GM20431 (cell line): Measurements from ENCODE around the gene RIPOR2.

Source experiments
- in situ Hi-C: fragments of 300-500 bp; cut with MseI, MboI; formaldehyde crosslinking; loops from one replicate; pipeline ENCODE4 v1.15.0; 2020; ENCODE audit warnings: low sequenced_read_pairs; ENCODE audit not compliant: unreplicated experiment

RIPOR2 gene

DNA sequence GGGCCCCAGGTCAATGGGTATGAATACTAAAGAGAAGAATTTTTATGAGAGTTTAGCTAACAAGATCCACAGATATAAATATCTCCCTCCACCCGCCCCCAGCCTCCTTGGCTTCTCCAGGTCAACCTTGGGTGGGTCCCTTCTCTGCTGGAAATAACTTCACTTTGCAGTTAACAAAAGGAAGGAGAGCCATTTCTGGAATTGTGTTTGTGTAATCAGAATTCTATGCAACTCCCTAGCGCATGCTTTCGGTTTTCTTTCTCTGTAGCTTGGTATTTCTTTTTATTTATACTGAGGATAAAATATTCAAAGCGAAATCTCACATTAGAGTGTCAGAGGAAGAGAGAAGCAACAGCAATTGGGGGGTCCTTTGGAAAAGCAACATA is 27.1 kb downstream of the RIPOR2 start:
- in situ Hi-C loops, result no loop called here

GRCh38 chr6:24907919-24908649 is 27.7 kb downstream of the RIPOR2 start:
- in situ Hi-C loops, result no loop called here

DNA sequence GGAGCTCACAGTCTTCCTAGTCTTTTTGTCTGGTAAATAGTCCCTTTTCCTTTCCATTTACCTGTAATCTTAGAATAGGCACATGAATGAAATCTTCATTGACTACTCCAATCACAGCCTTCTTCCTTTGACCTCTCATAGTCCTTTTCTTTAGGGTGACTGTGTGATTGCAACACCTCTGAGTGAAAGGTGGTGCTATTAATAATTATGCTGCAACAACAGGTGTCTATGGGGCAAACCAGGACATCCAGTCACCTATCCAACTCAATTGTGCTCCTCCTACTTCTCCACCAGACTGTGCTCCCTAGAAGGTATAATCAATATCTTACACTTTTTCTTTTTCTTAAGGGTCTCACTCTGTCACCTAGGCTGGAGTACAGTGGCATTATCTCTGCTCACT is 29.4 kb downstream of the RIPOR2 start:
- in situ Hi-C loops, result no loop called here

GRCh38 chr6:24905483-24905882 is 30.3 kb downstream of the RIPOR2 start:
- in situ Hi-C loops, result no loop called here

- in situ Hi-C loops, result no loop called here
Measured at GRCh38 chr6:24903681-24904080, 32.1 kb downstream of the RIPOR2 start.

DNA sequence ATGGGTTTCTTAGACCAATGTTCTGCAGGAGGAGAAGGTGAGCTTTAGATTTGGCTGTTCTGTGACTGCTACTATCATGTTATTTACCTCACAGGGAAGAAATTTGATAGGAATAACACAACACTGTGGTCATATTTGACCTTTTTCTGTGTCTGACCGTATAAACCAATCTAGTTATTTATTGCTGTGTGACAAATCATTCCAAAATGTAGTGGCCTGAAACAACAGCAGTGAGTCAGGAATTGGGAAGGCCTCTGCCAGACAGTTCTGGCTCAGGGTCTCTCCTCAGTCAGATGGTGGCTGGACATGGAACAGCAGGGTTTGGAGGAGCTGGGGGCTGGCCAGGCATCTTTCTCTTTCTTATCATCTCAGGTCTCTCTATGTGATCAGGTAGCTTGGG is 33.0 kb downstream of the RIPOR2 start:
- in situ Hi-C loops, result no loop called here

- in situ Hi-C loops, result no loop called here
Measured at GRCh38 chr6:24901698-24902328, 33.9 kb downstream of the RIPOR2 start.

GRCh38 chr6:24900917-24901697 is 34.7 kb downstream of the RIPOR2 start:
- in situ Hi-C loops, result no loop called here

DNA sequence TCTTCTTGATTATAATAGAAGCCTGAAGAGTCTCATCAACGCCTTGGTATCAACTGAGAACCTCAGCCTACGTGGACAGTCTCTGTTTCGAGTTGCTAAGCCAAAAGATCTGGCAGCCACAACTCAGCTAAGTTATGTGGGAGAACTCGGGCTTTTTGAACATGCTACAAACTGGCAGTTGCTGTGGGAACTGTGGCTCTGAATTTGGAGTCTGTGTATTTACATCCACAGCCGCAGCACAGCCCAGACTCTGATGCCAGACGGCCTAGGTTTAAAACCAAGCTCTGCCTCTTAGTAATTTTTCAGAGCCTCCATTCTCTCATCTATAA is 35.8 kb downstream of the RIPOR2 start:
- in situ Hi-C loops, result no loop called here

DNA sequence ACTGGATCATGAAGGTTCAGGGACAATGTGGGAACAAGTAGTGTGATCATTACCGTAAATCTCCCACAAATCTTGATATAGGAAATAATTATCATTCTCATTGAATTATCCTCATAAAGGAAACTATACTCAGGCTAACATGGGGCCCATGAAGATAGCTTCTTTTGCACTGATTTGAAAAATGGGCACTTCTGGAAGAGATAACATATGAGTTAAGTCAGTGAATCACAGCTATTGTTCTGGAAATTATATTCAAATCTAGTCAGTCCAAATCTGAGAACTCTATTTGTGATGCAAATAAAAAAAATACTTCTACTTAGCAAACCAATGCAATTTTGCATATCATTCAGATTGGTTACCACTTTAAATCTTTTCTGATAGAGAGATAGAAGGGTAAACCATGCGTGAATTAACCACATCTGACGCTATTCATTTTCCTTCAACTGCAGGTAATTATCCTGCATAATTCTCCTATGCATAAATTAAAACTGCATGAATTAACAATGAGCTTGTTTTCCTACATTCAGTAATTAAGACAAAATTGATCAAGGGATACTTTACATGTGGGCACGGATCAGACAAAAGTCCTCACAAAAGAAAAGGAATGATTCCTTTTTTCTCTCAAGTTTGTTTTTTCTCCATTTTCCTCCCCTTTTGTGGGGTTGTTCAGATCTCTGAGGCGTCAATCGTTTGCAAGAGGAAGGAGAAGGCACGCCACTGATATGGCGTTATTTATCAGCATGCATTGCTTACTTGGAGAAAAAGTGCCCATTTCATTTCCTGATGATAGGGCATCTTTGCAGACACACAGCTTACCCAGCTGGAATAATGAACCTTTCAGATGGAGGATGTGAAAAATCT is 36.4 kb downstream of the RIPOR2 start:
- in situ Hi-C loops, result no loop called here

DNA sequence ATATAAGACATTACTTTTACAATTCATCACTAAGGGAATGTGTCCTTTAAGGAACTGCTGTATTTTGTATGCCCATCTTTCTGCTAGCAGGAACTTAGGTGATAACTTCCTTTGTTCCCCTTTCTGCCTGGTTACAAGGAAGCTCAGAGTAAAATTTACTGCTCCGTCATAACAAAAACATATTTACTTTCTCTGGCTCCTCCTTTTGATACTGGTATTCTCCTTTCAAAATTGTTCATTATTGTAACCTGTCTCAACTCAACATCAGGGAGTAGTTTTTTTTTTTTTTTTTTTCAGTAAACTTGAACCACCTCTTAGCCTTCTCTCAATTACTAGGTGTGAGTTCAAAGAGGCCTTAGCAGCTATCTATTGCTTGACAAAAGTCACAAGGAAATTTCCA is 37.1 kb downstream of the RIPOR2 start:
- in situ Hi-C loops, result no loop called here

GRCh38 chr6:24897186-24897585 is 38.6 kb downstream of the RIPOR2 start:
- in situ Hi-C loops, result no loop called here

GRCh38 chr6:24893342-24893850 is 42.4 kb downstream of the RIPOR2 start:
- in situ Hi-C loops, result no loop called here

DNA sequence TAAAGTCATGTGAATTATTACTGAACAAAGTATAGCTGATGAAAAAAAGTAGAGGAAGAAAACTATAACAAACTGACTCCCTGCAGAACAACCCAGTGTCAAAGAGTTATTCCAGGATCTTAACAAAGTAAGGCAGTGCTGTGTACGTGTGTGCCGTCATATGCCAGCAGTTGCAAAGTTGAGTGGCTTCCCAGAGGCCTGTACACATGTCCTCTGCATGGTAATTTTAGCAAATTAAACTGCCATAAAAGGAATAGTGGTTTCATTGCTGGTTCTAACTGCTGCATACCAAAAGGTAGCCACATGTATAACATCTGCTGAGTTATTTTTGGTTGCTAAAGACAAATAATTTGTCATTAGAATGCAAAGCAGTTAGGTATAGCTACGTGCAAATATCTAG is 44.8 kb downstream of the RIPOR2 start:
- in situ Hi-C loops, result no loop called here

DNA sequence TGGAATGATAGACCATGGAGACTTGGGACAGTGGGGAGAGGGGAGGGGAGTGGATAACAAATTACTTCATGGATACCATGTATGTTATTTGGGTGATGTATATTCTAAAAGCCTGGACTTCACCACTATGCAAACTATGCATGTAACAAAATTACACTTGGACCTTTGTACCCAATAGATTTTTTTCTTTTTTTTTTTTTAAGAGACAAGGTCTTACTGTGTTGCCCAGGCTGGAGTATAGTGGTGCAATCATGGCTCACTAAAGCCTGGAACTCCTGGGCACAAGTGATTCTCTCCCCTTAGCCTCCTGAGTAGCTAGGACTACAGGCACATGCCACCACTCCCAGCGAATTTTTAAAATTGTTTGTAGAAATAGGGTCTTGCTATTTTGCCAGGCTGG is 45.3 kb downstream of the RIPOR2 start:
- in situ Hi-C loops, result no loop called here

DNA sequence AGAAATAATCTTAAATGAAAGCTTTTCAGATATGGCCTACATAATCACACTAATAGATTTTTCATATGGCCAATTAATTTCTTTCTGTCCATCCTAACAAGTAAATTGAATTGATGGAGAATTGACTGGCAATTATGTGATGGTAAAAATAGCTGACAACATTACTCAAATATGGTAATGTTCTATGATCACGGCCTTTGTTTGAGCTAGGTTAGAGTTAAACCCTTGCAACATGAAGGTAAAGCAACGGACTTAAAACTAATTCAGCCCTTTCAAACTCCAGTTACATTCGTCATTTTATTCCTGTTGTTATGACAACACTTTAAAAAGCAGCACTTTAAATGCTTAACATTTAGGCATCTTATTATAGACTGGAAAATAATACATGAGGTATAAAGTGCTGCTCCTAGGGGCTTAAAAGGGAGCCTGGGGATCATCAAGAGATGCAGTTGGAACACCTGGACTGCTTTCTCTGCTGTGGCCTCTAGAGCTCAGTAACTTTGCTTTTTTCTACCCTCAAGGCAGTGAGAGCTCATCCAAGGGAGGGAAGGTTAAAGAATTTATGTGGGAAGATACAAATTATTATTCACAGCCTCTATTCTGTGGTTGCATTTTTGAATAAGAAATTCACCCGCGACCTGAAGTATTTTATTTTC is 46.9 kb downstream of the RIPOR2 start:
- in situ Hi-C loops, result no loop called here

DNA sequence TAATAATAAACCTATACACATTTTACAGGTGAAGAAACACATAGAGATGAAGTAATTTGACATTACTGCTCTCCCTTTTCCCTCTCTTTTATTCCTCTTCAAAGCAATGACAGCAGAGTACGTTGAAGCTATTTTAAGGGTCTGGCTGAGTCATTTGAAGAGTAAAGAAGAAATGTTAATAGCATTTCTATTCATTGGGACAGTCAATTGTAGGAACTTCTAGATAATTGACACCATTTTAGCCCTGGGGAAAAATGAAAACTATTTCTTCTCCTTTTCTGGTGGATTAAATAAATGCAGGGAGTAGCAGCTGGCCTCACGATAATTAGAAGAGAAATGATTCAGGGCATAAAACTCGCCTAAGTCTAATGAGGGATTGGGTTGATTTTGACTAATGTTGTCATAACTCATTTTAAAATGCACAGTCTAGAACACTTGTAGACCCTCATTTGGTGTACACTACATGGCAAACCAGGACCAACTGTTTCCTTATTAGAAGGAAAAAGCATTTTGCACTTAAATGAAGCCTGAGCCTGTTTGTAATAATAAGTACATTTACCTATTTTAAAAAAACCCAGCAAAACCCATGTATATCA is 48.1 kb downstream of the RIPOR2 start:
- in situ Hi-C loops, result no loop called here

GRCh38 chr6:24883618-24884017 is 52.1 kb downstream of the RIPOR2 start:
- in situ Hi-C loops, result no loop called here

- in situ Hi-C loops, result no loop called here
Measured at GRCh38 chr6:24882835-24883555, 52.8 kb downstream of the RIPOR2 start.
